NCI-H1436 treated with DMSO at 0.1 percent for 48 hours (cell line): ENCODE data around the gene TERB2.
"Not testable (repeated sequence)": the region's sequence is repeated elsewhere in the genome, so short reads cannot be mapped to it uniquely, and the experiment has no call there.

ENCODE experiments used
- DNase-seq: peaks from one replicate; lab custom pipeline; 2025; lab: John Stamatoyannopoulos, UW

The TERB2 gene

DNA sequence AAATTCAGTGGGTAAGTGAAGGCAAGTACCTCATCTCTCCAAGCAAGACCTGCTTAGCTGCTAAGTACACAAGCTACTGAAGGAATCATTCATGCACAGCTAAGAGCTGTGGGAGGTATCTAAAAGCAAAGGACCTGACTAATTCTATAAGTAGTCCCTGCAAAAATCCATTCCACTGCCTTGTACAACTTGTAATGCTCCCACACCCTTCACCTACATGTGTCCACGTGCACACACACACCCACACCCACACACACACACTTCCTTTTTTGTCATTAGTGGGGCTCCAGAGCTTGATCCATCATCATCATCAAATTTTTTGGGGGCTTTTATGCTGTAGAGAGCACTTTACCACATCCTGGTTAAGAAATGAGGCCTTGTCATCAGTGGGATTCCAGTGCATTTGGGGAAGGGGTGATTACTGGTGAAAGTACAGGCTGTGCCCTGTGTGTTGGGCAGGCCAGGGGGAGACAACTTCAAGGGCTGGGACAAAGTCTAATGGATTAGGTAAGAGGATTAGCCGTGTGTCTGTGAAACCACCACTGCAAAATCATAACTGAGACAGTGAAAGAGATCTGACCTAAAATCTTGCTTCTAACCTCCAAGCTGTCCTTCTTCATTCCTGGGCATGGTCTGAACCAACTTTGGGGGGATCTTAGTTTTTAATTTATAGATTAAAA, 47.4 kb downstream of the TERB2 start:
- DNase-seq: not testable (repeated sequence)

DNA sequence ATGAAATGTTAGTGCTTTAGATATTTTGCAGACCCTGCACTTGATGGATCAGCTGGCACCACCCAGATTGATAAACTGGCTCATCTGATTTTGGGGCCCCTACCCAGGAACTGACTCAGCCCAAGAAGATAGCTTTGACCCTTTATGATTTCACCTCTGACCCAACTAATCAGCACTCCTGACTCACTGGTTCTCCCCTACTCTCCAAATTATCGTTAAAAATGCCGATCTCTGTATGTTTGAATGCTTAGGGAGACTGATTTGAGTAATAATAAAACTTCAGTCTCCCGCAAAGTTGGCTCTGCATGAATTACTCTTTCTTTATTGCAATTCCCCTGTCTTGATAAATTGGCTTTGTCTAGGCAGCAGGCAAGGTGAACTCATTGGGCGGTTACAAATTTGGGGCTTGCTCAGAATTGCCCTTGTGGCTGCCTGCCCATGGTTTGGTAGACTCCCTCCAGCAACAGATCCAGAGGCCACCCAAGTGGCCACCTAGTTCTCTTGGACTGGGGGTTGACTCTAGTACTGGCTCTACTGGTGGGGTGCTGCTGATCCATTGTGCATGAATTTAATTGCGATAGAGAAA, 48.2 kb downstream of the TERB2 start:
- DNase-seq: not testable (repeated sequence)

DNA sequence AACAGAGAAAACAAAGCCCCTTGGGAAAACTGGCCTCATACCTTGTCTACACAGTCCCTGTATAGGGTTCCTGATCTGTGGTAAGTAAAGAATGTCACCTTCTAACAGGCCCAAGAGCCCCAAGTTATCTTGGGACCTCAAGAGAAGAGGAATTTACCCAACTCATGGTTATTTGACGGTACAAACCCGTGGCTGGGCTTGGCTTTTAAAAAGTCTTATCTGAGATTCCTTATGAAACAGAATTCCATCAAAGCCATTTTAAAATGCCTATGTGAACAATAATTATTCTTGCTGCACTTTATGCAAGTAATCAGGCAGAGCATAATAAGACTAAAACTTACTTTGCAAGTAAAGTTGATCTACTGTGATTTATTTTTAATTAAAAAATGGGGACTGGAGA, 52.6 kb downstream of the TERB2 start:
- DNase-seq: no peak

DNA sequence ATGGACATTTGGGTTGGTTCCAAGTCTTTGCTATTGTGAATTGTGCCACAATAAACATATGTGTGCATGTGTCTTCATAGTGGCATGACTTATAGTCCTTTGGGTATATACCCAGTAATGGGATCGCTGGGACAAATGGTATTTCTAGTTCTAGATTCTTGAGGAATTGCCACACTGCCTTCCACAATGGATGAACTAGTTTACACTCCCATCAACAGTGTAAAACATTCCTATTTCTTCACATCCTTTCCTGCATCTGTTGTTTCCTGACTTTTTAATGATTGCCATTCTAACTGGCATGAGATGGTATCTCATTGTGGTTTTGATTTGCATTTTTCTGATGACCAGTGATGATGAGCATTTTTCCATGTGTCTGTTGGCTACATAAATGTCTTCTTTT, 58.6 kb downstream of the TERB2 start:
- DNase-seq: not testable (repeated sequence)

DNA sequence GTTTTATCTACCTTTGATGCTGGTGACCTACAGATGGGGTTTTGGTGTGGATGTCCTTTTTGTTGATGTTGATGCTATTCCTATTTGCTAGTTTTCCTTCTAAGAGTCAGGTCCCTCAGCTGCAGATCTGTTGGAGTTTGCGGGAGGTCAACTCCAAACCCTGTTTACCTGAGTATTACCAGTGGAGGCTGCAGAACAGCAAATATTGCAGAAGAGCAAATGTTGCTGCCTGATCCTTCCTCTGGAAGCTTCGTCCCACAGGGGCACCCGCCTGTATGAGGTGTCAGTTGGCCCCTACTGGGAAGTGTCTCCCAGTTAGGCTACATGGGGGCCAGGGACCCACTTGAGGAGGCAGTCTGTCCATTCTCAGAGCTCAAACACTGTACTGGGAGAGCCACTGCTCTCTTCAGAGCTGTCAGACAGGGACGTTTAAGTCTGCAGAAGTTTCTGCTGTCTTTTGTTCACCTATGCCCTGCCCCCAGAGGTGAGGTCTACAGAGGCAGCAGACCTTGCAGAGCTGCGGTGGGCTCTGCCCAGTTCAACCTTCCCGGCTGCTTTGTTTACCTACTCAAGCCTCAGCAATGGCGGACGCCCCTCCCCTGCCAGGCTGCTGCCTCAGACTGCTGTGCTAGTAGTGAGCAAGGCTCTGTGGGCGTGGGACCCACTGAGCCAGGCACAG, 63.9 kb downstream of the TERB2 start:
- DNase-seq: not testable (repeated sequence)

DNA sequence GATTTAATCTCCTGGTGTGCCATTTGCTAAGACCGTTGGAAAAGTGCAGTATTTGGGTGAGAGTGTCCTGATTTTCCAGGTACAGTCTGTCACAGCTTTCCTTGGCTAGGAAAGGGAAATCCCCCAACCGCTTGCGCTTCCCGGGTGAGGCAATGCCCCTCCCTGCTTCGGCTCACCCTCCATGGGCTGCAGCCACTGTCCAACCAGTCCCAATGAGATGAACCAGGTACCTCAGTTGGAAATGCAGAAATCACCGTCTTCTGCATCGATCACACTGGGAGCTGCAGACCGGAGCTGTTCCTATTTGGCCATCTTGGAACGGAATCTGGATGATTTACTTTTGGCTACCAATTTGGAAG, 64.4 kb downstream of the TERB2 start:
- not testable (repeated sequence) for DNase-seq

DNA sequence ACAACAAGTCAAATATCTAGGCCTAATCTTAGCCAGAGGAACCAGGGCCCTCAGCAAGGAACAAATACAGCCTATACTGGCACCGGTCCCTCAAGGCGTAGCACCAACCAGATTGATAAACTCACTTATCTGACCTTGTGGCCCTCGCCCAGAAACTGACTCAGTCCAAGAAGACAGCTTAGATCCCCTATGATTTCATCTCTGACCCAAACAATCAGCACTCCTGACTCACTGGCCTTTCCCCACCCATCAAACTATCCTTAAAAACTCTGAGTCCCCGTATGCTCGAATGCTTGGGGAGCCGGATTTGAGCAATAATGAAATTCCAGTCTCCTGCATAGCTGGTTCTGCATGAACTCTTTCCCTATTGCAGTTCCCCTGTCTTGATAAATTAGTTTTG, 64.9 kb downstream of the TERB2 start:
- DNase-seq: no peak

DNA sequence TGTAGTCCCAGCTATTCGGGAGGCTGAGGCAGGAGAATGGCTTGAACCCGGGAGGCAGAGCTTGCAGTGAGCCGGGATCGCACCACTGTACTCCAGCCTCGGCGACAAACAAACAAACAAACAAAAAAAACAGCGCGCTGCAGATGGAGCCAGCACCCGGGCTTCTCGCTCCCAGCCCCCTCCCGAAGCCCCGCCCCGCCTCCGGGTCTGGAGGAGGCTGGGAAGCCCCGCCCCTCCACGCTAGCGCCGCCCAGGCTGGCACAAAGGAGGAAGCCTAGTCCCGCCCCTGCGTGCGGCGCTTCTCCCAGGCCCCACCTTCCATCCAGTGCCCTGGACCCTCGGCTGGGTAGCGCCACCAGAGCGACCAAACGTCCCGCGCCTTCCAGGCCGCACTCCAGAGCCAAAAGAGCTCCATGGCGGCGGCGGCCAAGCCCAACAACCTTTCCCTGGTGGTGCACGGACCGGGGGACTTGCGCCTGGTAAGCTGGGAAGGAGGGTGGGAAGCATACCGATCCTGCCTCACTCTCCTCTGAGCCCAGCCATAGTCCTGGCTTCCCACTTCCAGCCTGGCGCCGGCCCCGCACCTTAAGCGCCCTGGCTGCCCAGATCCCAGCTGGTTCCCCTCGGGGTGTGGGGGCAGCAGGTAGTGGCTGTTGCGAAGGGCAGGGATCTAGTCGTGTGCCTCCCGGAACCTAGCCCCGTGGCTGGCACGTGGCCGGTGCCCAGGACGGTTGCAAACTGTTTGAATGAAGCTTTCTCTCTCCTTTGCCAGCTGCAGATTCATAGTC, 66.6 kb downstream of the TERB2 start, which contains the start of gene SORD:
Gene SORD, plus strand, starts transcription at position 325 of the 788 bp plus-strand sequence. Its CDS starts 89 bp downstream, at position 414.
- DNase-seq: peak; percentile 53

DNA sequence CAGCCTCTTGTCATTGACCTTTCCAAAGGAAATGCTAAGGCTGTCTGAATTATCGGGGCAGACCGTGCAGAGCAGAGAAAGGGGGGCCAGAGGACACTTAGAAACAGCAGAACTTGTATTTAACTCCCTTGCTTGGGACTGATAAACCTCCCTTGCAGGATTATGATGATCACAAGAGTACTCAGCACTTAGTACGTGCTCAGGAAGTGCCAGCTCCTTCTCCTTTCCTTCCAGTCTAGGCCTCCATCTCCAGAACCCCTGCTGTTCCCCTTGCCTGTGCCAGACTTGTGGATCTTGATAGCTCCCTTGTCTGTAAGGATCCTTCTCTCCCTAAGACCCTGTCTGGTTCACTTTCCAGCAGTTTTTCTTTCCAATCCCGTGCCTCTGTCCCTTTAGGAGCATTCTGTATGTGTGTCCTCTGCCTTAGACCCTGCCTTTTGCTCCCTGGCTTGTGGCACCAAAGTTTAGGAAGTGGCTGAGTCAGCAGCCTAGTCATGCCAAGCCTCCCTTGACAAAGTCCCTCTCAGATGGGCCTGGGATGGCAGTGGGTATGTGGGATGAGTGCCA, 67.3 kb downstream of the TERB2 start:
- DNase-seq: no peak

DNA sequence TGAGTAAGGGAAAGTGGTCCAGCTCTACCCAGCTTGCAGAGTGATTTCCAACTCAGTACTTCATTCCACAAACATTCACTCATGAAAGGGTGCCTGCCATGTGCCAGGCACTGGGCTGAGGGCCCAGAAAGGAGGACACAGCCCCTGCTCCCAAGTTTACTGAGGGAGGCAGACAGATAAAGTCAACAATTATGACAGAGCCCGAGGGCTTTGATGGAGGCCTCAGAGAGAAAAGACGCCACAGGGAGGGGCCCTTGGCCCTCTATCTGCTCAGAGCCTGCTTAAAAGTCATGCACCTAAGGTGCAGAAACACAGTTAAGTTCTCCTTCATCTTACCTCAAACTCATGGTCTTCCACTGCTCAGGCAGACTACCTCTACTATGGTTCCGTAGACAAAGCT, 68.2 kb downstream of the TERB2 start:
- not testable (repeated sequence) for DNase-seq

DNA sequence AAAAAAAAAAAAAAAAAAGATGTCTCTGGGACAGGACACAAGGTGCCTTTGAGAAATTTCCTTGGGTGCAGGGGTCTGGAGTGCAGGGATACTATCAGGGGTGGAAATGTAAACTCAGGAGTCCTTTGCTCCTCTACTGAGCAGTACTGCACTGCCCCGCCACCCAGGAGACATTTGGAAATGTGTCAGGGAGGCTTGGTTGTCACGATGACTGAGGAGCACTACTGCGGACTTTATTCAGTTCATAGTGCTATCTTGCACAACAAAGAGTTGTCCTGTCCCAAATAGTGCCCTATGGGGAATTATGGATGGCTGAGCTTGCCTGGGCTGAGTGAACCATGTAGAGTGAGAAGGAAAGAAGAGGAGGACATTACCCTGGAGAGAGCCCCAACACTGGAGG, 69.1 kb downstream of the TERB2 start:
- not testable (repeated sequence) for DNase-seq

DNA sequence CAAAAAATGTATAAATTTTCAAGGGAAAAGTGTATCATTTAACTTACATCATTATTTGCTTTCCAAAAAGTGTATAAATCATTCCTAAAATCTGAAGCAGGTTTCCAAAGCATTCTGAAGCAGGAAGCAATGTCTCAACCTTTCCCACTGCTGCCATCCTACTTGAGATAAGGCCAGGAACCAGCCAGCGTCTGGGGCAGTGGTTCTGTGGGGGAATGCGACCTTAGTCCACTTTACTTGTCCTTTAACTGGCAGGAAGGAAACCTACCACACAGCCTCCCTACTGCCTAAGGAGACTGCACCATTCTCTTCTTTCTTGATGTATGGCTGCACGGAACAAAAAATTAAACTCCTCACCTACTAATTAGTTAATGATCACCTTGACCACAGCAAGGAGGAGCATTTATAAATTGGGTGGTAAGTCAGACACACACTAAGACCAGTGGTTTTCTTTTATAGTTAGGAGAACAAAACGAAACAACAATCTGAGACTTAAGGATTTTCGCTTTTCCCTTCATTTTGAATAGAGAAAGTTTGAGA, 70.2 kb downstream of the TERB2 start:
- no peak for DNase-seq

DNA sequence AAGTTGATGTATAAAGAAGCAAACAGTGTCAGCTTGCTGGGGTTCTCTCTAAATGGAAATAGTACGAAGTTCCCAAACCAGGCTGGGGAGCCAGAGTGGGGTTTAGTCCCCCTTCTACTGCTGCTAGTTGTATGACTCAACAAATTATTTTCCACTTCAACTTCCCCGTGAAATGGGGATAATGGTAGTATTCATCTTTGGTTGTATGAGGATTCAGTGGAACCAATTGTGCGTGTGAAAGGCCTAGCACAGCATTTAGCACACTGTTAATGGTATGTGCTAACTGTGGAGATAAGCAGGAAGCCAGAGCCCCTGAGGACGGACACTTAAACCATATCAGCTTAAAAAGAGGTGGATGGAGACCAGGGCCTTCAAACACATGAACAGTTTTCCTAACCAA, 70.7 kb downstream of the TERB2 start:
- no peak for DNase-seq
